Esophagus squamous epithelium (tissue), 4 donors: ENCODE measurements around the gene ATF7IP.

Experiments used
- POLR2A ChIP-seq, 4 donors: fragments of 450-650 bp; IDR thresholded peaks; one replicate each; pipeline ENCODE4 v1.6.1; 2017; ENCODE audit warnings: antibody characterized with exemption in 4 of 4, mild to moderate bottlenecking in 4 of 4, moderate library complexity in 3 of 4
- TF ChIP-seq, protein P1 (sequence below), 6 experiments: fragments of 450-650 bp in 4 of 6; fragments of 200-600 bp in 2 of 6; sonication (generic) in 2 of 6; IDR thresholded peaks; one replicate each; pipeline ENCODE4 v1.5.1; 2016 to 2019; ENCODE audit warnings: antibody characterized with exemption in 6 of 6, mild to moderate bottlenecking in 4 of 6, moderate library complexity in 4 of 6

DNA sequence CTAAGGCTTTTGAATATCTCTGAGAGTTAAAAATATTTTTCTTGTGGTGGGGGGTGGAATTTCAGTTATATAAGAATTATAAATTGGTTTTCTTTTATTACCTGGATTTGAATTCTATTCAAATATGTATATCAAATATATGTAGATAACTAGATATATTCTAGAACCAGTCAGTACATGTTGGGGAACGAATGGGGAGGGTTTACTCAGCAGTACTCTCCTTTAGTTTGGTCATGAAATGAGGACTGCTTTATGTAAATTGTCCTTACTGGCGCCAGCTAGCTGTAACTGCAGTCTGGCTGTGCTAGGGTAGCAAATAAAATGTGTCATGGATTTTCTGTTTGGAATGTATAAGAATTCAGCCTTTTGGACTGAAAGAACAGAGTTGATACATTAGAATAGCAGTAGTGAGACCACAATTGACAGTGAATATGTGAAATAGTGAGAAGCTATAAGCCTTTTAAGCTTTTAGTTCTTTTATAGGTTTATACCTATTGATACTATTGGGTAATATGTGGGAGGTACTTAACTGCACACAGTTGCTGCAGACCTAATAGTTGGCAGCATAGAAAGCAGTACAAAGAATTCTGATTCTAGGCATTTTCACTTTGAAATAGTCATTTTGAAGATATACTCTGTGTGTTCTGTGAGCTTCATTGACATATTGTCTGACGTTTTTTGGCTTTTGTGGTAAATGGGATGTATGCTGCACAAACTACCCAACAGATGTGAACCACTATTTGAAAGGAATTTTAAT lies 29.0 kb downstream of the ATF7IP start:
- TF ChIP-seq, protein P1, sequence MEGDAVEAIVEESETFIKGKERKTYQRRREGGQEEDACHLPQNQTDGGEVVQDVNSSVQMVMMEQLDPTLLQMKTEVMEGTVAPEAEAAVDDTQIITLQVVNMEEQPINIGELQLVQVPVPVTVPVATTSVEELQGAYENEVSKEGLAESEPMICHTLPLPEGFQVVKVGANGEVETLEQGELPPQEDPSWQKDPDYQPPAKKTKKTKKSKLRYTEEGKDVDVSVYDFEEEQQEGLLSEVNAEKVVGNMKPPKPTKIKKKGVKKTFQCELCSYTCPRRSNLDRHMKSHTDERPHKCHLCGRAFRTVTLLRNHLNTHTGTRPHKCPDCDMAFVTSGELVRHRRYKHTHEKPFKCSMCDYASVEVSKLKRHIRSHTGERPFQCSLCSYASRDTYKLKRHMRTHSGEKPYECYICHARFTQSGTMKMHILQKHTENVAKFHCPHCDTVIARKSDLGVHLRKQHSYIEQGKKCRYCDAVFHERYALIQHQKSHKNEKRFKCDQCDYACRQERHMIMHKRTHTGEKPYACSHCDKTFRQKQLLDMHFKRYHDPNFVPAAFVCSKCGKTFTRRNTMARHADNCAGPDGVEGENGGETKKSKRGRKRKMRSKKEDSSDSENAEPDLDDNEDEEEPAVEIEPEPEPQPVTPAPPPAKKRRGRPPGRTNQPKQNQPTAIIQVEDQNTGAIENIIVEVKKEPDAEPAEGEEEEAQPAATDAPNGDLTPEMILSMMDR (IDR thresholded peaks at IDR 0.05): peak in 2 of 6 experiments; percentile 25 to 36
- peak in 1 of 4 donors; percentile 30 for TF ChIP-seq POLR2A (IDR thresholded peaks at IDR 0.05)
